ENCODE measurements around the gene CMTM7. TPM values are rescaled to one million over a fixed set of nuclear protein-coding genes. Genes with fewer than 3 reads are reported as not detected.

CMTM7 gene
- total and polyA plus RNA-seq, 2 of the 8 experiments (the other 6 are each of a cell fraction or from before 2014, with no cell fraction given), result 33.3 to 65.8 TPM

GRCh38 chr3:32449691-32450090, 58.0 kb downstream of the CMTM7 start (continued):
- no peak for TF ChIP-seq CHD7 (IDR thresholded peaks at IDR 0.05; ENCODE audit: insufficient replicate concordance, low read length)
